Kidney (tissue), 14 donors: Measurements from ENCODE around the gene FEV. TPM values are rescaled to one million over a fixed set of nuclear protein-coding genes. Genes with fewer than 3 reads are reported as not detected.

Experiments used
- DNase-seq, 5 donors: peaks; one replicate each; pipeline ENCODE4 v3.0.0-alpha.2; 2013 to 2020
- FAIRE-seq: peaks from 2 replicates; lab custom pipeline; 2012; peaks lifted over from hg19 to GRCh38; lab: Jason Lieb, UNC
- H3K27ac ChIP-seq, 2 donors: one replicate each; pipeline ENCODE4 v1.7.0; 2013; ENCODE audit warnings: low read depth in 2 of 2, low read length in 2 of 2, inconsistent platforms in 1 of 2
- H3K27me3 ChIP-seq: one replicate; pipeline ENCODE4 v1.7.1; 2013; ENCODE audit warnings: low read length, inconsistent platforms; ENCODE audit not compliant: control insufficient read depth, insufficient read depth
- H3K36me3 ChIP-seq, 3 donors: one replicate each; pipeline versions ENCODE4 v1.7.0 to v1.7.1; 2013; ENCODE audit warnings: low read length in 3 of 3, control low read depth in 1 of 3, inconsistent platforms in 1 of 3; ENCODE audit not compliant: insufficient read depth in 3 of 3, control insufficient read depth in 2 of 3
- H3K4me1 ChIP-seq, 3 donors: one replicate each; pipeline versions ENCODE4 v1.7.0 to v1.7.1; 2013; ENCODE audit warnings: low read length in 3 of 3, inconsistent platforms in 1 of 3, low read depth in 1 of 3; ENCODE audit not compliant: control insufficient read depth in 2 of 3, insufficient read depth in 2 of 3
- H3K4me3 ChIP-seq, 3 donors: one replicate each; pipeline versions ENCODE4 v1.7.0 to v1.8.1; 2013; ENCODE audit warnings: low read length in 3 of 3, control low read depth in 1 of 3, inconsistent platforms in 1 of 3
- H3K9ac ChIP-seq, 3 donors: one replicate each; pipeline versions ENCODE4 v1.7.0 to v1.7.1; 2013; ENCODE audit warnings: low read length in 3 of 3, control low read depth in 1 of 3, inconsistent platforms in 1 of 3
- H3K9me3 ChIP-seq, 3 donors: one replicate each; pipeline versions ENCODE4 v1.7.0 to v1.7.1; 2013; ENCODE audit warnings: low read length in 3 of 3, control low read depth in 1 of 3, inconsistent platforms in 1 of 3; ENCODE audit not compliant: control insufficient read depth in 2 of 3, insufficient read depth in 1 of 3
- CTCF ChIP-seq: IDR thresholded peaks from 3 replicates; pipeline ENCODE4 v1.5.1; 2012; ENCODE audit warnings: mild to moderate bottlenecking, moderate library complexity, borderline replicate concordance; ENCODE audit not compliant: insufficient read depth; ENCODE audit errors: extremely low read depth
- intact Hi-C: fragments of 100-400 bp; cut with DNase I; formaldehyde crosslinking; loops from one replicate; pipeline ENCODE4 v1.11.1; 2022
- polyA plus RNA-seq: library from polyadenylated mRNA; stranded (reverse); fragments of 350-450 nt; fragmentation: Illumina TruSeq; extraction: RNeasy Lipid Tissue Mini Kit (QIAGEN cat#74804); gene quantifications from one replicate; pipeline ENCODE4 v1.2.3, GENCODE V29; 2014; ENCODE audit warnings: low read depth, low replicate concordance; ENCODE audit not compliant: insufficient read depth
- total RNA-seq: library from RNA; stranded (reverse); fragmentation: NEBNext Ultra II Directional; extraction: Animal tissue kit (Norgen Biotek cat#: 25700); gene quantifications from one replicate; pipeline ENCODE4 v1.2.1, GENCODE V29; 2021
- donor health status: control.
- donor health status: control.
- donor health status: control.
- donor health status: control.
- donor health status: control.
- donor health status: DM: yes; HTN: yes; CAD: no.
- donor health status: Normal renal cell carcinoma (clear cell type).

Gene FEV
- total and polyA plus RNA-seq, 2 donors from 2014 or later: not detected

- Histone ChIP-seq H3K27ac (no peak overlapping the region), H3K4me1 (no peaks in the 10 kb centered on the region), H3K27me3 (no peaks in the 10 kb centered on the region), H3K9me3 (no peaks in the 10 kb centered on the region), H3K9ac (no peak overlapping the region), H3K4me3 (no peak overlapping the region), H3K36me3 (no peaks in the 10 kb centered on the region)
- no peak for FAIRE-seq
- intact Hi-C loops: no loop called here
- TF ChIP-seq CTCF: no peak
- peak in 1 of 5 donors; percentile 68 for DNase-seq
These were observed 43.2 kb upstream of the FEV start for GRCh38 chr2:219028141-219028540.

GRCh38 chr2:219027511-219028055, 42.6 kb upstream of the FEV start:
- Histone ChIP-seq H3K9me3 (no peaks in the 10 kb centered on the region), H3K27me3 (no peaks in the 10 kb centered on the region), H3K4me3 (no peak overlapping the region), H3K27ac (no peak overlapping the region), H3K4me1 (no peaks in the 10 kb centered on the region), H3K36me3 (no peaks in the 10 kb centered on the region), H3K9ac (no peak overlapping the region)
- DNase-seq (peak in 1 of 5 donors; percentile 65), FAIRE-seq (no peak)
- intact Hi-C loops: no loop called here
- TF ChIP-seq CTCF: no peak

GRCh38 chr2:219026946-219027345, 42.0 kb upstream of the FEV start:
- no peak overlapping the region for H3K27ac ChIP-seq
- H3K4me3 ChIP-seq: no peak overlapping the region
- peak in 1 of 5 donors; percentile 41 for DNase-seq
- H3K4me1 ChIP-seq: no peaks in the 10 kb centered on the region
- no peaks in the 10 kb centered on the region for H3K27me3 ChIP-seq
- intact Hi-C loops: no loop called here
- H3K9me3 ChIP-seq: no peaks in the 10 kb centered on the region
- H3K9ac ChIP-seq: no peak overlapping the region
- H3K36me3 ChIP-seq: no peaks in the 10 kb centered on the region
- no peak for TF ChIP-seq CTCF
- FAIRE-seq: no peak
